H1 (cell line): ENCODE data around the gene CD300LF. TPM values are rescaled to one million over a fixed set of nuclear protein-coding genes. Genes with fewer than 3 reads are reported as not detected.

ENCODE experiments used
- CTCF ChIA-PET: fragments of 300-600 bp; sonication (Branson Sonifier 250); formaldehyde crosslinking; loops from one replicate; lab custom pipeline; 2021; ENCODE audit not compliant: partially characterized antibody; lab: Charles Lee
- POLR2A ChIA-PET: fragments of 300-600 bp; sonication (Branson Sonifier 250); formaldehyde crosslinking; loops from one replicate; lab custom pipeline; 2021; ENCODE audit warnings: inconsistent platforms; ENCODE audit not compliant: partially characterized antibody; lab: Charles Lee
- DNase-seq, 2 experiments: peaks; one replicate each; pipeline versions ENCODE4 v3.0.0 to v3.0.0-alpha.2; 2010 to 2022; ENCODE audit warnings: low spot score in 2 of 2, low read depth in 1 of 2, mixed read lengths in 1 of 2
- FAIRE-seq: peaks from 2 replicates; lab custom pipeline; 2011; peaks lifted over from hg19 to GRCh38; lab: Jason Lieb, UNC
- H2AFZ ChIP-seq: 2 replicates; pipeline ENCODE4 v1.8.1; 2012; ENCODE audit warnings: low read length, inconsistent platforms
- H2AK5ac ChIP-seq: 2 replicates; pipeline ENCODE4 v1.6.1; 2013; ENCODE audit warnings: low read depth, low read length
- H2BK120ac ChIP-seq: replicated peaks from 2 replicates; pipeline ENCODE3; 2013; ENCODE audit warnings: low read depth, low read length, inconsistent platforms
- H2BK12ac ChIP-seq: 2 replicates; pipeline ENCODE4 v1.6.1; 2013; ENCODE audit warnings: low read depth, low read length
- H2BK15ac ChIP-seq: 2 replicates; pipeline ENCODE4 v1.6.1; 2013; ENCODE audit warnings: low read length
- H2BK20ac ChIP-seq: 2 replicates; pipeline ENCODE4 v1.6.1; 2013; ENCODE audit warnings: low read length
- H2BK5ac ChIP-seq: 2 replicates; pipeline ENCODE4 v1.6.1; 2013; ENCODE audit warnings: low read depth, low read length
- H3K14ac ChIP-seq: 2 replicates; pipeline ENCODE4 v1.6.1; 2013; ENCODE audit warnings: inconsistent platforms; ENCODE audit not compliant: insufficient read length
- H3K18ac ChIP-seq: 2 replicates; pipeline ENCODE4 v1.6.1; 2013; ENCODE audit warnings: low read length; ENCODE audit errors: extremely low read depth
- H3K23ac ChIP-seq: 2 replicates; pipeline ENCODE4 v1.6.1; 2013; ENCODE audit warnings: inconsistent platforms; ENCODE audit not compliant: insufficient read length
- H3K23me2 ChIP-seq: 2 replicates; pipeline ENCODE4 v1.6.1; 2013; ENCODE audit warnings: low read depth, low read length
- H3K27ac ChIP-seq: 2 replicates; pipeline ENCODE4 v1.6.1; 2011; ENCODE audit warnings: low read depth, low read length, inconsistent platforms
- H3K27me3 ChIP-seq, 4 experiments: replicated peaks in 1 of 4; 1 replicate in 1 of 4; 2 replicates in 3 of 4; pipeline versions ENCODE4 v1.6.1 to v1.8.1; 2011 to 2013; ENCODE audit warnings: low read length in 3 of 4, mild to moderate bottlenecking in 3 of 4, inconsistent platforms in 2 of 4, mixed read lengths in 2 of 4, moderate library complexity in 1 of 4; ENCODE audit not compliant: control insufficient read depth in 3 of 4, insufficient read depth in 3 of 4; ENCODE audit errors: extremely low read depth in 1 of 4
- H3K36me3 ChIP-seq, 4 experiments: 2 replicates each; pipeline versions ENCODE4 v1.6.1 to v1.8.1; 2011 to 2013; ENCODE audit warnings: mild to moderate bottlenecking in 4 of 4, low read length in 3 of 4, moderate library complexity in 2 of 4, control low read depth in 1 of 4, inconsistent platforms in 1 of 4; ENCODE audit not compliant: insufficient read depth in 4 of 4, control insufficient read depth in 2 of 4
- H3K4ac ChIP-seq: replicated peaks from 2 replicates; pipeline ENCODE3; 2013; ENCODE audit warnings: low read length, low read depth, mixed read lengths, inconsistent platforms; ENCODE audit not compliant: insufficient read length
- H3K4me1 ChIP-seq, 4 experiments: replicated peaks in 1 of 4; 1 replicate in 1 of 4; 2 replicates in 3 of 4; pipeline versions ENCODE4 v1.6.1 to v1.8.1; 2011 to 2013; ENCODE audit warnings: low read length in 3 of 4, inconsistent platforms in 2 of 4, mixed read lengths in 1 of 4; ENCODE audit not compliant: insufficient read depth in 4 of 4, control insufficient read depth in 3 of 4
- H3K4me2 ChIP-seq, 2 experiments: 2 replicates each; pipeline versions ENCODE4 v1.6.1 to v1.8.1; 2011 to 2013; ENCODE audit warnings: low read depth in 2 of 2, low read length in 2 of 2, control low read depth in 1 of 2, inconsistent platforms in 1 of 2, mild to moderate bottlenecking in 1 of 2; ENCODE audit not compliant: insufficient read depth in 1 of 2
- H3K4me3 ChIP-seq, 4 experiments: fragments of 200-600, 300-600 bp in 1 of 4; sonication (generic), shearing (Covaris generic), sonication (Bioruptor Twin) in 1 of 4; 2 replicates each; pipeline versions ENCODE4 v1.5.1 to v1.8.1; 2011 to 2016; ENCODE audit warnings: low read length in 4 of 4, low read depth in 3 of 4, control low read depth in 2 of 4, inconsistent platforms in 2 of 4, mild to moderate bottlenecking in 2 of 4, mixed read lengths in 1 of 4, moderate library complexity in 1 of 4; ENCODE audit not compliant: insufficient read depth in 2 of 4; ENCODE audit errors: extremely low read depth in 1 of 4
- H3K56ac ChIP-seq: replicated peaks from 2 replicates; pipeline ENCODE3; 2013; ENCODE audit warnings: low read depth, mild to moderate bottlenecking, mixed read lengths, low read length, inconsistent platforms; ENCODE audit not compliant: insufficient read length
- H3K79me1 ChIP-seq: 2 replicates; pipeline ENCODE4 v1.6.1; 2013; ENCODE audit warnings: low read depth, low read length, control low read depth
- H3K79me2 ChIP-seq, 2 experiments: 2 replicates each; pipeline versions ENCODE4 v1.6.1 to v1.8.1; 2012 to 2013; ENCODE audit warnings: low read length in 2 of 2, mild to moderate bottlenecking in 2 of 2, inconsistent platforms in 1 of 2; ENCODE audit not compliant: insufficient read depth in 2 of 2, control insufficient read depth in 1 of 2
- H3K9ac ChIP-seq, 4 experiments: replicated peaks in 1 of 4; 1 replicate in 1 of 4; 2 replicates in 3 of 4; pipeline versions ENCODE4 v1.6.1 to v1.8.1; 2011 to 2013; ENCODE audit warnings: low read depth in 3 of 4, low read length in 3 of 4, control low read depth in 2 of 4, mild to moderate bottlenecking in 2 of 4, moderate library complexity in 2 of 4, inconsistent platforms in 1 of 4; ENCODE audit errors: extremely low read depth in 1 of 4
- H3K9me3 ChIP-seq, 2 experiments: 2 replicates each; pipeline versions ENCODE4 v1.6.1 to v1.8.1; 2012 to 2013; ENCODE audit warnings: mild to moderate bottlenecking in 2 of 2, moderate library complexity in 2 of 2, control low read depth in 1 of 2, inconsistent platforms in 1 of 2, low read depth in 1 of 2, low read length in 1 of 2, mixed read lengths in 1 of 2; ENCODE audit not compliant: insufficient read depth in 2 of 2
- H4K20me1 ChIP-seq, 2 experiments: replicated peaks in 1 of 2; 2 replicates each; pipeline versions ENCODE3 to v1.8.1; 2011 to 2013; ENCODE audit warnings: inconsistent platforms in 2 of 2, low read length in 2 of 2, mild to moderate bottlenecking in 1 of 2; ENCODE audit not compliant: insufficient read depth in 2 of 2, control insufficient read depth in 1 of 2
- H4K5ac ChIP-seq: 2 replicates; pipeline ENCODE4 v1.6.1; 2013; ENCODE audit warnings: low read length, low read depth, mixed read lengths, inconsistent platforms; ENCODE audit not compliant: insufficient read length
- H4K8ac ChIP-seq: 2 replicates; pipeline ENCODE4 v1.8.0; 2013; ENCODE audit warnings: mild to moderate bottlenecking, moderate library complexity, low read length, inconsistent platforms; ENCODE audit not compliant: insufficient read depth; ENCODE audit errors: extremely low read depth
- H4K91ac ChIP-seq: replicated peaks from 2 replicates; pipeline ENCODE3; 2013; ENCODE audit warnings: low read length, mixed read lengths, inconsistent platforms; ENCODE audit not compliant: insufficient read length
- ATF2 ChIP-seq: IDR thresholded peaks from 2 replicates; pipeline ENCODE4 v1.6.1; 2012; ENCODE audit warnings: low read length, inconsistent platforms
- BCL11A ChIP-seq, 2 experiments: IDR thresholded peaks; one replicate each; pipeline ENCODE4 v1.6.1; 2011; ENCODE audit warnings: low read depth in 2 of 2, low read length in 2 of 2, mild to moderate bottlenecking in 2 of 2
- MAFK ChIP-seq: IDR thresholded peaks from 2 replicates; pipeline ENCODE4 v1.6.1; 2012; ENCODE audit warnings: low read depth, mild to moderate bottlenecking, improper control_type of control experiment, low read length
- PHF8 ChIP-seq: fragments of 200-600 bp; sonication (generic); conservative IDR thresholded peaks from 2 replicates; pipeline ENCODE4 v1.7.1; 2012; ENCODE audit warnings: low read depth, mild to moderate bottlenecking, inconsistent platforms, low read length, moderate library complexity
- POLR2AphosphoS5 ChIP-seq: IDR thresholded peaks from 2 replicates; pipeline ENCODE4 v1.6.1; 2011; ENCODE audit warnings: low read depth, low read length
- RFX5 ChIP-seq: IDR thresholded peaks from 2 replicates; pipeline ENCODE4 v1.6.1; 2011; ENCODE audit warnings: low read depth, low read length, improper control_type of control experiment, borderline replicate concordance
- SP1 ChIP-seq: IDR thresholded peaks from 2 replicates; pipeline ENCODE4 v1.6.1; 2011; ENCODE audit warnings: low read depth, low read length
- TAF1 ChIP-seq: IDR thresholded peaks from 2 replicates; pipeline ENCODE4 v1.6.1; 2011; ENCODE audit warnings: mild to moderate bottlenecking, low read depth, low read length
- TBP ChIP-seq: IDR thresholded peaks from 2 replicates; pipeline ENCODE4 v1.6.1; 2011; ENCODE audit warnings: low read depth, low read length, improper control_type of control experiment
- WGBS, 2 experiments: shearing (Covaris generic) in 1 of 2; methylation state at CpG; one replicate each; pipeline versions ENCODE4 v1.1.6 to v1.1.7; 2013 to 2015; ENCODE audit warnings: low lambda C conversion rate in 2 of 2, mixed read lengths in 2 of 2, inconsistent platforms in 1 of 2, low coverage in 1 of 2, missing lambda C conversion rate in 1 of 2; ENCODE audit not compliant: insufficient replicate concordance in 2 of 2, insufficient coverage in 1 of 2, insufficient read length in 1 of 2; ENCODE audit errors: extremely low coverage in 1 of 2, missing lambda C conversion rate in 1 of 2; 5-methylcytosine and 5-hydroxymethylcytosine counted together
- polyA plus RNA-seq, 7 experiments: library from polyadenylated mRNA; depleted of rRNA in 3 of 7; stranded (reverse) in 5 of 7; unstranded in 2 of 7; fragments of >200 nt in 5 of 7; fragments of 200-250 nt in 2 of 7; gene quantifications; 1 replicate in 5 of 7; 2 replicates in 1 of 7; 4 replicates in 1 of 7; pipeline versions ENCODE4 v1.2.1 to v1.2.3, GENCODE V29; 2011 to 2013; ENCODE audit warnings: missing spikeins in 2 of 7, mixed read lengths in 2 of 7
- total RNA-seq: library from RNA; stranded (reverse); fragmentation: NEBNext Ultra II Directional; extraction: Animal tissue kit (Norgen Biotek cat#: 25700); gene quantifications from 2 replicates; pipeline ENCODE4 v1.2.1, GENCODE V29; 2021

Gene CD300LF
- total and polyA plus RNA-seq, 2 of the 8 experiments (the other 6 are each of a cell fraction or from before 2014, with no cell fraction given), result not detected

- H2BK20ac ChIP-seq, result peak overlapping the region; percentile 64; the same call in 1 of the 2 replicates
- H3K9me3 ChIP-seq, result no peaks in the 10 kb centered on the region
- peaks cover 6% of the 10 kb centered on the region for H3K79me1 ChIP-seq
- no peak overlapping the region for H2BK120ac ChIP-seq
- H4K8ac ChIP-seq, result no peak overlapping the region
- no peak overlapping the region for H3K56ac ChIP-seq
- peaks cover 13% of the 10 kb centered on the region for H3K23me2 ChIP-seq
- H3K27ac ChIP-seq, result no peak overlapping the region
- FAIRE-seq (no peak), DNase-seq (no peak)
- H3K79me2 ChIP-seq, result peaks cover 7 to 28% of the 10 kb centered on the region in 2 experiments; a peak in 3 of 4 replicates
- H2BK12ac ChIP-seq, result peak overlapping the region; percentile 69; the same call in 1 of the 2 replicates
- H4K91ac ChIP-seq, result no peak overlapping the region
- no peak overlapping the region for H3K14ac ChIP-seq
- H2AK5ac ChIP-seq, result no peak overlapping the region
- peak overlapping the region; percentile 42; the same call in 1 of the 2 replicates for H3K18ac ChIP-seq
- peak overlapping the region; percentile 15 to 18; a peak in 2 of 4 replicates for H3K4me2 ChIP-seq
- H3K36me3 ChIP-seq, result no peaks in the 10 kb centered on the region
- no peak overlapping the region for H4K5ac ChIP-seq
- WGBS, 2 experiments, result 70% methylated on average over 6 of the region's 6 CpGs; no CpG with 5 or more reads in 1 of the 2 experiments
- H2BK5ac ChIP-seq, result 0 out of 2 replicates have a peak overlapping the region, but pooled peaks have one; percentile 1
- no peaks in the 10 kb centered on the region for H3K27me3 ChIP-seq
- H3K23ac ChIP-seq, result no peak overlapping the region
- H3K4me1 ChIP-seq, result peaks cover 5 to 45% (median 27%) of the 10 kb centered on the region in 4 experiments
- peak overlapping the region; percentile 25; the same call in 1 of the 2 replicates for H2BK15ac ChIP-seq
- CTCF ChIA-PET, result interaction anchor here (0.6 to 4.7 kb wide), 12 partner anchors 11 to 214 kb away, joined by 3 to 388 read pairs (median 32); partner anchors contain the start of genes NAT9 and RAB37
- no peak for TF ChIP-seq TBP
- TF ChIP-seq BCL11A (IDR thresholded peaks at IDR 0.05; ENCODE audit: low read depth in 2 of 2, low read length in 2 of 2), result no peak
- TF ChIP-seq PHF8, result no peak
- no peak for TF ChIP-seq SP1
- TF ChIP-seq TAF1, result no peak
- no peak for TF ChIP-seq POLR2AphosphoS5
- no peak for TF ChIP-seq MAFK
- no peak for TF ChIP-seq RFX5
- TF ChIP-seq ATF2, result no peak
- H4K20me1 ChIP-seq, result peaks cover 16 to 24% of the 10 kb centered on the region in 2 experiments
- H3K4ac ChIP-seq, result no peak overlapping the region
- no peak overlapping the region for H2AFZ ChIP-seq
- H3K9ac ChIP-seq, result no peak overlapping the region
- POLR2A ChIA-PET, result interaction anchor here (0.6 to 9.3 kb wide), 9 partner anchors 10 to 98 kb away, joined by 3 to 60 read pairs (median 5); partner anchors contain the start of genes NAT9 and RAB37
- H3K4me3 ChIP-seq, result no peak overlapping the region
Measured at GRCh38 chr17:74746922-74747321, 34.2 kb upstream of the CD300LF start.
